Renal pelvis (tissue), 4 donors: Measurements from ENCODE around the gene CCR6. TPM values are rescaled to one million over a fixed set of nuclear protein-coding genes. Genes with fewer than 3 reads are reported as not detected.
"Not testable (repeated sequence)": the region's sequence is repeated elsewhere in the genome, so short reads cannot be mapped to it uniquely, and the experiment has no call there.

Experiments used
- DNase-seq: peaks from one replicate; pipeline ENCODE4 v3.0.0-alpha.2; 2013
- polyA plus RNA-seq, 3 donors: library from polyadenylated mRNA; unstranded; fragments of 120-200 nt; gene quantifications; one replicate each; pipeline ENCODE4 v1.2.1, GENCODE V29; 2013; ENCODE audit not compliant: insufficient read length in 3 of 3

Gene CCR6
- polyA plus RNA-seq, 3 donors = not detected

- DNase-seq = not testable (repeated sequence)
These were observed 47.0 kb downstream of the CCR6 start for GRCh38 chr6:167169867-167170266.

GRCh38 chr6:167171300-167171699 lies 48.4 kb downstream of the CCR6 start:
- not testable (repeated sequence) for DNase-seq

DNA sequence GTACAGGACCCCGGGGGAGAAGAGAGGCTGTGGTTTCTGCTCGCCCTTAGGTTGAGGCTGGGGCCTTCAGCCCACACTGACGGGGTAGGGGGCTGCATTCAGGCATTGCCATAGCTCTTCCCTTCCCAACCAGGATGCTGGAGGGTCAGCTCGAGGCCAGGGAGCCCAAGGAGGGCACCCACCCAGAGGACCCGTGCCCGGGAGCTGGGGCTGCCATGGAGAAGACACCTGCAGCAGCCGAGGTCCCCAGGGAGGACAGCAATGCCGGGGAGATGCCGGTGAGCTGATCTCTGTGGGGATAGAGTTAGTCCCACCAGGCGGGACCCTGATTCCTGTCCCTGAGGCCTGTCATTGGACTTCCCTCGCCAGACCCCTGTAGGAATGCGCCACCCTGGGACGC lies 49.1 kb downstream of the CCR6 start:
- not testable (repeated sequence) for DNase-seq

DNA sequence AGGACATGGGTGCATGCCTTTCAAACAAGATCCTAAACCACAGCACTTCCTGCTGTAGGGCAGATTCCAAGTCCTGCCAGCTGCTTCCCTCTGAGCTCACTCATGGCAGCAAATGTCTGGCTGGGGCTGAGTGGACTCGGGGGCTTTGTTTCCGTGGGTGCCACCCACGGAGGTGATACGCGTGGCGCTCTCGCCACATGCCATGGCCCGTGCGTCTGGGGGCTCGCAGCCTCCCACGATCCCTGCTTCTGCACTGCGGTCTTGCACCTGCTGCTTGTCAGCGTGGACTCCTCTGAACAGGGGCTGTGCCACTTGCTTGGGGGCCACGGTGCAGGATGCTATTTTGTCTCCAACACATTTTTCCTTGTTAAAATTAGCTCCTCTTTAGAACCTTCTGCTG lies 54.4 kb downstream of the CCR6 start:
- not testable (repeated sequence) for DNase-seq

DNA sequence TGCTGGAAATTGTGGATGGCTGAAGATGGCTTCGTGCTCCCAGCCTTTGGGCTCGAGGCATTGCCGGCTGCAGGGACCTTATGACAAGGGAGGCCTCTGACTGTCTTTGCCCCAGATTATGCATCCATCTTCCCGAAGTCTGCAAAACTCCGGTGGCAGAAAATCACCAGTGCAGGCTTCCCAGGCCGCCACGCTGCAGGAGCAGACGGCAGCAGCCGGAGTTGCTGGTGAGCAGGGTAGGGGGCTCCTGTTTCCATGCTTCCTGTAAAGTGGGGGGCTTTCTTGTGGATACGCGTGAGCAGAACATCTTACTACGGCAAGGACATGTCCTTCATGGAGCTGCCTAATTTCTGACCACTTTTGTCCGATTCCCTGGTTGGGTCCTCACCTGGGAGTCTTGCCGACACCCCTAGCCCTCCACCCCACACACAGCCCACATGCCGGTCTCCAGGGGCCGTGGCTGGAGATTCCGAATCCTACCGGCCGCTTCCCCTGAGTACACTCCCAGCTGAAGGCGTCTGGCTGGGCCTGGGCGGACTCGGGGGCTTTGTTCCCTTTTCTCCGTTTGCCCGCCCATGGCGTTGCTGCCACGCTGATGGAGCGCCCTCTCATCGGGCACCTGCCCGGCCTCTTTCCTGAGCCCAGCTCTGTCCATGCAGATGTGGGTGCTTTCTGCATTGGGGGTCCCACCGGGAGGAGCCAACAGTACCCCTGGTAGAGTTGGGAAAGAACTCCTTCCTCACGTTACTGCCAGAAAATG lies 56.2 kb downstream of the CCR6 start:
- not testable (repeated sequence) for DNase-seq

GRCh38 chr6:167180086-167180485 lies 57.2 kb downstream of the CCR6 start:
- not testable (repeated sequence) for DNase-seq

DNA sequence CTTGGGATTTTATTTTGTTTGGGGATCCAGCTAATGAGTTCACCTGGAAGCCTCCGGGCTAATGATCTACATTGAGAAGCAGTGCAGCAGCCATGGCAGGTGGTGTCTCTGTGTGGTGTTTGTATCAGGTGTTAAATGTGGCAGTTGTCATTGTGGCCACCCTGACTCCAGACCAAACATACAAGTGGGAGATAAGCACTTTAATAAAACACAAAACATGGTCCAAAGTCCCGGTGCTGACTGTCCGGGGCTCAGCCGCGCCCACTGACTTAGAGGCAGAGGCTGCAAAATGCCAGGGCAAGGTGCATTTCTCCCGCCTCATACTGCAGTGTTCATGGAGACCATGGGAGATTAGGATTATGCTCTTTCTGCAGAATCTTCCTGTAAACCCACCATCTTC lies 58.5 kb downstream of the CCR6 start:
- DNase-seq = not testable (repeated sequence)

GRCh38 chr6:167182913-167183314 lies 60.0 kb downstream of the CCR6 start:
- not testable (repeated sequence) for DNase-seq

- not testable (repeated sequence) for DNase-seq
These were observed 62.2 kb downstream of the CCR6 start for GRCh38 chr6:167185101-167185500.

GRCh38 chr6:167187275-167187674 lies 64.4 kb downstream of the CCR6 start:
- not testable (repeated sequence) for DNase-seq

Other genes with a start within 250 kb of the CCR6 start
- gene RNASET2, start 166.5 kb upstream of the CCR6 start, polyA plus RNA-seq = 10 to 100 TPM; 58.5 to 73.1 (median 61.3) TPM
- 10 to 100 TPM; 25.9 to 51.4 (median 48.6) TPM for gene CEP43, start 123.7 kb upstream of the CCR6 start, polyA plus RNA-seq
- gene GPR31, start 34.9 kb downstream of the CCR6 start, polyA plus RNA-seq = under 1 TPM in 1 of 3 donors, not detected in 2; 0.10 TPM
- gene UNC93A, start 168.2 kb downstream of the CCR6 start, polyA plus RNA-seq = 10 to 100 TPM in 1 of 3 donors, 1 to 10 TPM in 2; 4.2 to 15.2 (median 7.8) TPM
- 1 to 10 TPM in 1 of 3 donors, under 1 TPM in 2; 0.84 to 1.4 (median 0.97) TPM for gene TTLL2, start 202.0 kb downstream of the CCR6 start, polyA plus RNA-seq